Panc1 (cell line): ENCODE results near the gene CSNK2A2.

Experiments used
- POLR2AphosphoS5 ChIP-seq: IDR thresholded peaks from 2 replicates; pipeline ENCODE4 v1.6.1; 2012; ENCODE audit warnings: mild to moderate bottlenecking, low read depth, low read length, moderate library complexity
- TF ChIP-seq, protein P1 (sequence below): fragments of 450-650 bp; IDR thresholded peaks from 2 replicates; pipeline ENCODE4 v1.5.1; 2017; ENCODE audit warnings: mild to moderate bottlenecking

DNA sequence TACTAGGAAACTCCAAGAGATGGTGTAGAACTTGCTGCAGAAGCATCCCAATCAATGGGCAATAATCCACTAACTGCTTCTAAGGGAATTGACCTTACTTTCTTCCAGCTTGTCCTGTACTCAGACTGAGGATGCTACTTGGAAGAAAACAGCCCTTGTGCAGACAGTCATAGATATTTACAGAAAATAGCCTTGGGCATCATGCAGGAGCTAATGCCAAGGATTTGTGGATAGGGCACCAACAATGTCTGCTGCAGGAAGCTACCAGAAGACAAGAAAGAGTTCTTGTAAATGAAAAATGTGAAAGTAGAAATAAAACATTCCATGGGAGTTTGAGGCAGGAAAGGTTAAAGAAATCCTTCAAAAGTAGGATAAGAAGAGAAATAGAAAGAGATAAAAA lies 21.5 kb upstream of the CSNK2A2 start:
- TF ChIP-seq, protein P1, sequence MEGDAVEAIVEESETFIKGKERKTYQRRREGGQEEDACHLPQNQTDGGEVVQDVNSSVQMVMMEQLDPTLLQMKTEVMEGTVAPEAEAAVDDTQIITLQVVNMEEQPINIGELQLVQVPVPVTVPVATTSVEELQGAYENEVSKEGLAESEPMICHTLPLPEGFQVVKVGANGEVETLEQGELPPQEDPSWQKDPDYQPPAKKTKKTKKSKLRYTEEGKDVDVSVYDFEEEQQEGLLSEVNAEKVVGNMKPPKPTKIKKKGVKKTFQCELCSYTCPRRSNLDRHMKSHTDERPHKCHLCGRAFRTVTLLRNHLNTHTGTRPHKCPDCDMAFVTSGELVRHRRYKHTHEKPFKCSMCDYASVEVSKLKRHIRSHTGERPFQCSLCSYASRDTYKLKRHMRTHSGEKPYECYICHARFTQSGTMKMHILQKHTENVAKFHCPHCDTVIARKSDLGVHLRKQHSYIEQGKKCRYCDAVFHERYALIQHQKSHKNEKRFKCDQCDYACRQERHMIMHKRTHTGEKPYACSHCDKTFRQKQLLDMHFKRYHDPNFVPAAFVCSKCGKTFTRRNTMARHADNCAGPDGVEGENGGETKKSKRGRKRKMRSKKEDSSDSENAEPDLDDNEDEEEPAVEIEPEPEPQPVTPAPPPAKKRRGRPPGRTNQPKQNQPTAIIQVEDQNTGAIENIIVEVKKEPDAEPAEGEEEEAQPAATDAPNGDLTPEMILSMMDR: no peak
- no peak for TF ChIP-seq POLR2AphosphoS5
